GM21576 (cell line): ENCODE data around the gene MTCL1.

Source experiments
- ATAC-seq: cut with Tn5 transposase; IDR thresholded peaks from one replicate; pipeline ENCODE4 v1.9.1; 2021; ENCODE audit warnings: mild to moderate bottlenecking, moderate library complexity; ENCODE audit not compliant: unreplicated experiment

The MTCL1 gene

DNA sequence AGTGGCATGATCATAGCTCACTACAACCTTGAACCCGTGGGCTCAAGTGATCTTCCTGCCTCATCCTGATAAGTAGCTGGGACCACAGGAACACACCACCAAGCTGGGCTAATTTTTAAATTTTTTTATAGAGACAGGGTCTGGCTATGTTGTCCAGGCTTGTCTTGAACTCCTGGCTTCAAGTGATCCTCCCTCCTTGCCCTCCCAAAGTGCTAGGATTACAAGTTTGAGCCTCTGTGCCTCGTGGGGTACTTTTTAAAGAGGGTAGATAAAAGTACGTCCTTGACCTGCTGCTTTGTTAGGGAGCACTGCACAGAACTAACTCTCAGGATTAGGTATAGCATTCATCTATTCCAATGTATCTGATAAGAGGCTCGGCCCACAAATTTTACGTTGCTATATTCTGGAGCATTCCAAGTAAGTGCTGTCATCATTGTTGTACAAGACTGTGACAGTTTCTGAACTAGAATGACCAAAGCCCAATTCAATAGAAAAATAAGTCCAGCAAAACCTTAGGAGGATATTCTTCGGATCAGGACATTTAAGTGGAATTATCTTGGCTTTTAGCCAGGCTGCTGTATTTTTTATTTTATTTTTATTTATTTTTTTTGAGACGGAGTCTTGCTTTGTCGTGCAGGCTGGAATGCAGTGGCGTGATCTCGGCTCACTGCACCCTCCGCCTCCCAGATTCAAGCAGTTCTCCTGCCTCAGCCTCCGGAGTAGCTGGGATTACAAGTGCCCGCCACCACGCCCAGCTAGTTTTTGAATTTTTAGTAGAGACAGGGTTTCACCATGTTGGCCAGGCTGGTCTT is 4.1 kb downstream of the MTCL1 start:
- ATAC-seq, result no peak

- no peak for ATAC-seq
These were observed 6.4 kb downstream of the MTCL1 start for GRCh38 chr18:8711736-8712135.

GRCh38 chr18:8713691-8714090 is 8.3 kb downstream of the MTCL1 start:
- ATAC-seq, result no peak

DNA sequence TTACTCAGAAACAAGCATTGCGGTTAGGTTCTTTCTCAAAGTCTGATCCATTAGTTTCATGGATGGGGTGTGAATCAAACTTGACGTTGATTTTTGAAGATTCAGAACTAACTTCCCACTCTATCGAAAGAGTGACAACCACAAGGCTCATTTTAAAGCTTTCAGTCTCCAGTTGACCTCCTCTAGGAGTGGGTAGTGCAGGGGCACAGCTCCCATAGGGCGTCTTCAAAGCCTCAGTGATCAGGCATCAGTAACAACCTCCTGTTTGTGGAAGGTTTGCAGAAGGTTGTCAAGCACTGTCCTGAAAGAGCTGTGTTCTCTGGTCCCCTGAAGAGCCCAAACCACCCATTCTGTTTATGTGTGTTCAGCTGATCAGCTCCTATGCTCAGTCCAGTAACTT is 10.2 kb downstream of the MTCL1 start:
- no peak for ATAC-seq

DNA sequence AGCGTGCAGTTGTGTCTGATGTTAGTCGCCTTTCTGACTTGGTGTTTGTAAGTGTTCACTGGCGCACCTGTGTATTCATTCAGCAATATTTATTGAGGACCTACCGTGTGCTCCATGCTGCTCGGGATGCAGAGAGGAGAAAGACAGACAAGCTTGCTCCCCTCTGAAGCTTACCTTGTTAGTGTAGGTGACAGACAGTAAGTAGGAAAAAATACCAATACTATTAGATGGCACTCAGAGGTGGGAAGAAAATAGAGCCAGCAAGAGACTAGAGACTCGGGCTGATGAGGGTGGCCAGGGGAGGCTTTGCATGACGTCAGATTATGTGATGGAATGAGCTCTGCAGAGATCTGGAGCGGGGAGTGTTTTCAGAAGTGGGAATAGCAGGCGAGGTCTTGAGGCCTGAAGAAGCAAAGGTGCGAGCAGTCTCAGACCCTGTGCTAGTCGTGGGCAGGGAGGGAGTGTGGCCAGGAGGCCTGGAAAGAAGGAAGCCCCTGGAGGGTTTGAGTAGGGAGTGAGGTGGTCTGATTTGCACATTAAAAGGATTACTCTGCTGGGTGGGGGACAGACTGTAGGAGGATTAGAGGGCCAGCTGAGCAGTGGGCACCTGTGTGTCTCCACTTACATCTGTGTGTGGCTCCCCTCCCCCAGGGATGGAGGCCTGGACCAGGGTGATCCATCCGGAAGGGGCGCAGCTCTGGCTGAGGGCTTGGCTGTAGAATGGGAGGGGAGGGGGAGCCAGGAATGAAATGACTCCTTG is 11.8 kb downstream of the MTCL1 start:
- no peak for ATAC-seq

- no peak for ATAC-seq
These were observed 13.1 kb downstream of the MTCL1 start for GRCh38 chr18:8718401-8718913.

- ATAC-seq, result no peak
These were observed 13.8 kb downstream of the MTCL1 start for GRCh38 chr18:8719192-8719591.

- ATAC-seq, result no peak
These were observed 14.8 kb downstream of the MTCL1 start for GRCh38 chr18:8720141-8720540.

GRCh38 chr18:8721094-8721669 is 15.8 kb downstream of the MTCL1 start:
- ATAC-seq, result no peak

DNA sequence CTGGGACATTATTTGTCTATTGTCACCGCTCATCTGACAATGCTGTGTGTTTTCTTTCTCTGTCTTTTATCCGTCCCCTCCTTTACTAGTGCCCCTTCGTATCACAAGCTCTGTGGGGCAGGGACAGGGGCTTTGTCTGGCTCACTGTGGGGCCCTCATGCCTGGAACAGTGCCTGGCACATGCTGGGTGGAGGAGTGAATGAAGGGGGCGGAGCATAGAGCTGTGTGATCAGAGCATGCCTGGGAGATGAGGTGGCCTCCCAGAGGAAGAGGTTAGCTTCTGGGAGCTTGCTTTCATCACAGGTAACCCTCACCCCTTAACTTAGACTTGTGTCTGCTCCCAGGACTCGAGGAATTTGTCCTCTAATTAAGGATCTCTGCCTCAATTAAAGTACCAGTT is 16.4 kb downstream of the MTCL1 start:
- ATAC-seq, result no peak

DNA sequence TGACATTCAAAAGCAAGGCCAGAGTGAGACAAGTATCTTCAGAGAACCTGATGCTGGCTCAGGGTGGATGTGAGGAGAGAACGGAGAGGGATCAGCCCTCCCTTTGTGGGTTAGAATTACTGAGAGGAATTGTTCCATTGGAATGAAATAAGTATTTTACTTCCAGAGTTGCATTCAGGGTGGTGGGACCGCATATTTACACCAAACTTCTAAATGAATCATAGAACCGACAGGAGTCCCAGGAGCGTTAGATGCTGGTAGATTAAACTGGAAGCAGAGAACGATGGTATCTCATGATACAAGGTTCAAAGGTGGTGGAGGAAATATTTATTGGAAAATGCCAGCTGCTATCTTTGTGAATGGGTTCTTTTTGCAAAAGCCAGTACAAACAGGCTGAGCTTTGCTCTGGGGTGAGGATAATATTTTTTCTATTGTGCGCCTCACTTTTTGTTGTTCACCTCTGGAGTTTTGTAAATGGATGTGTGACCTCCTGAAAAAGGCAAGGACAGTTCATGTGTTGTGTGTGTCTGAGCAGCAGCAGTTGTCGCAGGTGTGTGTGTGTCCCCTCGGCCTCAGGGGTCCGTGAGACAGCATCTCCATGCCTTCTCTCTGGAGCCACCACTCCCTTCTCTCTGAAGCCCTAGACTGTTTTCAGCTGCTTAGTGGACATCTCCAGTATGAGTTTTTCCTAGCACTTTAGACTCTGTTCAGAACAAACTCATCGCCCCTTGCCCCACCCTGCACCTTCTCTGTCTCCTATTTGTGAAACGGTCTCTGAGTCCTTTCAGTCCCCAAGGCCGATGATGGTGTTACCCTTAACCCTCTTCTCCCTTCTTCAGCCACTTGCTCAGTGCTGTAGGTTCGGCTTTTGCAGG is 17.8 kb downstream of the MTCL1 start:
- ATAC-seq, result no peak

- no peak for ATAC-seq
These were observed 19.1 kb downstream of the MTCL1 start for GRCh38 chr18:8724452-8724851.

DNA sequence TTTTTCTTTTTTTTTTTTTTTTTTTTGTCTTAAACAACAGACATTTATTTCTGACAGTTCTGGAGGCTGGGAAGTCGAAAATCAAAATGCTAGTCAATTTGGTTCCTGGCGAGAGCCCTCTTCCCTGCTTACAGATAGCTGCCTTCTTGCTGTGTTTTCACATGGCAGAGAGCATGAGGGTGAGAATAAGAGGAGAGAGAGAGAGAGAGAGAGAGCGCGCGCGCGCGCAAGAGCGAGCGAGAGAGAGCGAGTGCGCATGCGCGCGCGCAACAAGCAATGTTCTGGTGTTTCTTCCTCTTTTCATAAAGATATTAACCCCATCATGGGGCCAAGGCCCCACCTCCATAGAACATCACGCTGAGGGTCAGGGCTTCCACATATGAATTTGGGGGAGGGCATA is 20.9 kb downstream of the MTCL1 start:
- no peak for ATAC-seq

GRCh38 chr18:8726963-8727705 is 21.8 kb downstream of the MTCL1 start:
- ATAC-seq, result no peak

GRCh38 chr18:8730080-8730827 is 24.9 kb downstream of the MTCL1 start:
- ATAC-seq, result no peak

- no peak for ATAC-seq
These were observed 27.3 kb downstream of the MTCL1 start for GRCh38 chr18:8732442-8733360.

DNA sequence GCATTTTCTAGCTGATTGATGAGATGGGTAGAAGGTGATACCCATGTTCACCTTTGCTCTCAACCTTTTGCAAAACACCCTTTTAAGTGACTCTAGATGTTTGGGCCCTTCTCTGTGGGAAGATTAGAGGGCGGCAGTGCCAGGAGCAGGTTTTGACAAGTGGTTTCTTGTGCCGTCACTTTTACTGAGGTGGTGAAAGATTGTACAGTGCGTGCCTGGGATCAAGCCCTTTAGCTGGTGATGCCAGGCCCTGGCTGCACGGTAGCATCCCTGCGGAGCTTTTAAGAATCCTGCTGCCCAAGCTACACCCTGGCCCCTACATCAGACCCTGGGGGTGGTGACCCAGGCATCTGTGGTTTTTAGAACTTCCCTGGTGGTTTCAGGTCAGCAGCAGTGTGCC is 29.1 kb downstream of the MTCL1 start:
- no peak for ATAC-seq

DNA sequence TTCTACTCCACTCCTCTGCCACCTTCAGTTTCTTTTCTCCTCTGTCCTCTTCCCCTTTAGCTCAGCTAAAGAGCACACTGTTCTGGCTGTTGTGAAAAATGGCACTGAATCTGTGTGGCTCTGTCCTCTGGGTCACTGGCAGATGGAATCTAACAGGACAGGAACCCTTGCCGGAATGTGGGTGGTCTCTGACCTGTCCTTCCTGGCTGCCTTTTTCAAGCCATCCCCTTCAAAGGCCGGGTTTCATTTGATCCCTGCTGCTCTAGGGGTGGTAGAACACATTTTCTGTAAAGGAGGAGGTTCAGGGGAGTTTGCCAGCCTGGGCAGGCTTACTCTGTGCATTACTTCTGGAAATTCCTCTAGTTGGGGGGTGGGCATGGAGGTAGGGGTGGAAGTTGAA is 29.9 kb downstream of the MTCL1 start:
- no peak for ATAC-seq
